GM12801 (cell line): ENCODE measurements around the gene OGFR.

ENCODE experiments used
- CTCF ChIP-seq: IDR thresholded peaks from one replicate; pipeline ENCODE4 v1.5.1; 2011; ENCODE audit warnings: control low read depth; ENCODE audit not compliant: insufficient read length; ENCODE audit errors: extremely low read depth

The OGFR gene

GRCh38 chr20:62805711-62806382 is 1.2 kb downstream of the OGFR start:
- TF ChIP-seq CTCF, result no peak

- TF ChIP-seq CTCF, result no peak
Observed at GRCh38 chr20:62806383-62807050, 1.9 kb downstream of the OGFR start.

GRCh38 chr20:62807444-62808210 is 3.0 kb downstream of the OGFR start:
- no peak for TF ChIP-seq CTCF

- TF ChIP-seq CTCF, result no peak
Observed at GRCh38 chr20:62808211-62808865, 3.7 kb downstream of the OGFR start.

GRCh38 chr20:62809530-62810428 is 5.1 kb downstream of the OGFR start:
- no peak for TF ChIP-seq CTCF

- TF ChIP-seq CTCF, result no peak
Observed at GRCh38 chr20:62811320-62811719, 6.7 kb downstream of the OGFR start.

- no peak for TF ChIP-seq CTCF
Observed at GRCh38 chr20:62811720-62812119, 7.1 kb downstream of the OGFR start.
